ENCODE measurements around the gene MRGPRF. TPM values are rescaled to one million over a fixed set of nuclear protein-coding genes. Genes with fewer than 3 reads are reported as not detected.
"Not testable (repeated sequence)": the region's sequence is repeated elsewhere in the genome, so short reads cannot be mapped to it uniquely, and the experiment has no call there.

The MRGPRF gene
- total RNA-seq, 3 donors from 2014 or later (not counting 1 experiment from before 2014, with no cell fraction given), result not detected

GRCh38 chr11:68974421-68975194, 38.4 kb downstream of the MRGPRF start:
- ATAC-seq, result peak in 2 of 3 donors; percentile 67
- Histone ChIP-seq H3K36me3 (ENCODE audit: control insufficient read depth, insufficient read depth, low read length) (no peaks in the 10 kb centered on the region), H3K4me1 (ENCODE audit: control insufficient read depth, insufficient read depth, low read length) (no peaks in the 10 kb centered on the region), H3K9me3 (ENCODE audit: control insufficient read depth, insufficient read depth, low read length) (no peaks in the 10 kb centered on the region), H3K27me3 (ENCODE audit: control insufficient read depth, insufficient read depth, low read length) (no peaks in the 10 kb centered on the region), H3K27ac (ENCODE audit: low read length) (no peak overlapping the region), H3K4me3 (ENCODE audit: low read length) (no peak overlapping the region)
- Mint-ChIP-seq H3K9me3 (no peaks in the 10 kb centered on the region), H3K4me1 (no peaks in the 10 kb centered on the region), H3K27ac (no peak overlapping the region), H3K36me3 (no peaks in the 10 kb centered on the region), H3K4me3 (no peak overlapping the region), H3K27me3 (ENCODE audit: low read depth in 2 of 2) (peaks cover 0 to 2% of the 10 kb centered on the region in 2 donors)
- TF ChIP-seq, protein P1, sequence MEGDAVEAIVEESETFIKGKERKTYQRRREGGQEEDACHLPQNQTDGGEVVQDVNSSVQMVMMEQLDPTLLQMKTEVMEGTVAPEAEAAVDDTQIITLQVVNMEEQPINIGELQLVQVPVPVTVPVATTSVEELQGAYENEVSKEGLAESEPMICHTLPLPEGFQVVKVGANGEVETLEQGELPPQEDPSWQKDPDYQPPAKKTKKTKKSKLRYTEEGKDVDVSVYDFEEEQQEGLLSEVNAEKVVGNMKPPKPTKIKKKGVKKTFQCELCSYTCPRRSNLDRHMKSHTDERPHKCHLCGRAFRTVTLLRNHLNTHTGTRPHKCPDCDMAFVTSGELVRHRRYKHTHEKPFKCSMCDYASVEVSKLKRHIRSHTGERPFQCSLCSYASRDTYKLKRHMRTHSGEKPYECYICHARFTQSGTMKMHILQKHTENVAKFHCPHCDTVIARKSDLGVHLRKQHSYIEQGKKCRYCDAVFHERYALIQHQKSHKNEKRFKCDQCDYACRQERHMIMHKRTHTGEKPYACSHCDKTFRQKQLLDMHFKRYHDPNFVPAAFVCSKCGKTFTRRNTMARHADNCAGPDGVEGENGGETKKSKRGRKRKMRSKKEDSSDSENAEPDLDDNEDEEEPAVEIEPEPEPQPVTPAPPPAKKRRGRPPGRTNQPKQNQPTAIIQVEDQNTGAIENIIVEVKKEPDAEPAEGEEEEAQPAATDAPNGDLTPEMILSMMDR (IDR thresholded peaks at IDR 0.05), result no peak
- WGBS (ENCODE audit: insufficient coverage), result 92% methylated on average over 23 of the region's 23 CpGs
- intact Hi-C loops (cut with micrococcal nuclease), result no loop called here
- peak in 1 of 2 donors; percentile 35 for DNase-seq

GRCh38 chr11:68973706-68974105, 39.3 kb downstream of the MRGPRF start:
- not testable (repeated sequence) for H3K27ac Mint-ChIP-seq

GRCh38 chr11:68973219-68973618, 39.8 kb downstream of the MRGPRF start:
- Histone ChIP-seq H3K27ac (ENCODE audit: low read length) (no peak overlapping the region), H3K4me1 (ENCODE audit: control insufficient read depth, insufficient read depth, low read length) (no peaks in the 10 kb centered on the region), H3K4me3 (ENCODE audit: low read length) (no peak overlapping the region), H3K9me3 (ENCODE audit: control insufficient read depth, insufficient read depth, low read length) (no peaks in the 10 kb centered on the region), H3K36me3 (ENCODE audit: control insufficient read depth, insufficient read depth, low read length) (no peaks in the 10 kb centered on the region), H3K27me3 (ENCODE audit: control insufficient read depth, insufficient read depth, low read length) (no peaks in the 10 kb centered on the region)
- peaks cover 0 to 3% of the 10 kb centered on the region in 2 donors for H3K27me3 Mint-ChIP-seq (ENCODE audit: low read depth in 2 of 2)
- WGBS (ENCODE audit: insufficient coverage), result 86% methylated on average over 4 of the region's 4 CpGs
- no peaks in the 10 kb centered on the region for H3K9me3 Mint-ChIP-seq
- intact Hi-C loops (cut with micrococcal nuclease), result no loop called here
- H3K4me3 Mint-ChIP-seq, result no peak overlapping the region
- DNase-seq (no peak), ATAC-seq (no peak)
- TF ChIP-seq, protein P1 (IDR thresholded peaks at IDR 0.05), result no peak
- H3K36me3 Mint-ChIP-seq, result no peaks in the 10 kb centered on the region
- no peaks in the 10 kb centered on the region for H3K4me1 Mint-ChIP-seq
- H3K27ac Mint-ChIP-seq, result no peak overlapping the region

More at GRCh38 chr11:68973706-68974105, 39.3 kb downstream of the MRGPRF start:
- H3K27me3 ChIP-seq (ENCODE audit: control insufficient read depth, insufficient read depth, low read length); H3K4me1 Mint-ChIP-seq; H3K4me3 ChIP-seq (ENCODE audit: low read length); H3K9me3 Mint-ChIP-seq; intact Hi-C loops (cut with micrococcal nuclease); H3K4me1 ChIP-seq (ENCODE audit: control insufficient read depth, insufficient read depth, low read length); H3K4me3 Mint-ChIP-seq; H3K27ac ChIP-seq (ENCODE audit: low read length); H3K9me3 ChIP-seq (ENCODE audit: control insufficient read depth, insufficient read depth, low read length); DNase-seq; H3K36me3 ChIP-seq (ENCODE audit: control insufficient read depth, insufficient read depth, low read length); ATAC-seq; H3K36me3 Mint-ChIP-seq; H3K27me3 Mint-ChIP-seq (ENCODE audit: low read depth in 2 of 2): not testable (repeated sequence)
- 82% methylated on average over 10 of the region's 12 CpGs for WGBS (ENCODE audit: insufficient coverage)

DNA sequence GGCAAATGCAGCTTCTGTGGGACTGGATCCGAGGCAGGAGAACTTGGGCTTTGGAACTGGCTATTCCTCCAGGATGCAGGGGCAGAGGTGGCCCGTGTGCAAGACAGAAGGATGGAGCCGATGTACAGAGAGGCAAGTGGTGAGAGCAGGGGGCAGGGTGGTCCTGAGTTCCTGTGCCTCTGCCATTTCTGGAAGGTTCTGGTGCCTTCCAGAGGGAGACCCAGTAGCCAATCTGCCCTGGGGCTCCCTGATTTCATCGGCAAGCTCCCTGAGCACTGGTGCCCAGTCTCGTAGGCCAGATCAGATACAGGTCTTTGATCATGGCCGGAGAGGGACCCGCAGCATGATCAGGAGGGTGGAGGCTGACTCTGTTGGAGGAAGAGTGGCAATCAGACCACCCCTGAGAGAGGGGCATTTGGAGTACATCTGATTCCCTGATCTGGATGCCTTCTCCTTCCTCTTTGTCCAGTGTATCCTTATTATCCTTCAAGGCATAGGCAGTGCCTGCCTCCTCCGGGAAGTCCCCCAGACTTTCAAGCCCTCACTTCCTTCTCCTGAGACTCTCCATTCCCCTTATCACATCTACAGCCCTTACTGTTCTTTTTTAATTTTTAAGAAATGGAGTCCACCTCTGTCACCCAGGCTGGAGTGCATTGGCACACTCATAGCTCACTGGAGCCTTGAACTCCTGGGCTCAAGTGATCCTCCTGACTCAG, 42.0 kb downstream of the MRGPRF start:
- intact Hi-C loops (cut with micrococcal nuclease), result no loop called here
- TF ChIP-seq, protein P1 (IDR thresholded peaks at IDR 0.05), result no peak

More for the DNA sequence above, 42.0 kb downstream of the MRGPRF start:
- DNase-seq (no peak), ATAC-seq (no peak)
- peaks cover 0 to 7% of the 10 kb centered on the region in 2 donors for H3K27me3 Mint-ChIP-seq (ENCODE audit: low read depth in 2 of 2)
- H3K4me3 Mint-ChIP-seq, result no peak overlapping the region
- H3K27ac Mint-ChIP-seq, result no peak overlapping the region
- Histone ChIP-seq H3K36me3 (ENCODE audit: control insufficient read depth, insufficient read depth, low read length) (no peaks in the 10 kb centered on the region), H3K9me3 (ENCODE audit: control insufficient read depth, insufficient read depth, low read length) (no peaks in the 10 kb centered on the region), H3K4me3 (ENCODE audit: low read length) (no peak overlapping the region), H3K4me1 (ENCODE audit: control insufficient read depth, insufficient read depth, low read length) (no peaks in the 10 kb centered on the region), H3K27me3 (ENCODE audit: control insufficient read depth, insufficient read depth, low read length) (no peaks in the 10 kb centered on the region), H3K27ac (ENCODE audit: low read length) (no peak overlapping the region)
- WGBS (ENCODE audit: insufficient coverage), result 89% methylated on average over 8 of the region's 8 CpGs
- no peaks in the 10 kb centered on the region for H3K36me3 Mint-ChIP-seq
- H3K4me1 Mint-ChIP-seq, result no peaks in the 10 kb centered on the region
- no peaks in the 10 kb centered on the region for H3K9me3 Mint-ChIP-seq
